Measurements from ENCODE around the gene NAALADL2.

NAALADL2 gene

DNA sequence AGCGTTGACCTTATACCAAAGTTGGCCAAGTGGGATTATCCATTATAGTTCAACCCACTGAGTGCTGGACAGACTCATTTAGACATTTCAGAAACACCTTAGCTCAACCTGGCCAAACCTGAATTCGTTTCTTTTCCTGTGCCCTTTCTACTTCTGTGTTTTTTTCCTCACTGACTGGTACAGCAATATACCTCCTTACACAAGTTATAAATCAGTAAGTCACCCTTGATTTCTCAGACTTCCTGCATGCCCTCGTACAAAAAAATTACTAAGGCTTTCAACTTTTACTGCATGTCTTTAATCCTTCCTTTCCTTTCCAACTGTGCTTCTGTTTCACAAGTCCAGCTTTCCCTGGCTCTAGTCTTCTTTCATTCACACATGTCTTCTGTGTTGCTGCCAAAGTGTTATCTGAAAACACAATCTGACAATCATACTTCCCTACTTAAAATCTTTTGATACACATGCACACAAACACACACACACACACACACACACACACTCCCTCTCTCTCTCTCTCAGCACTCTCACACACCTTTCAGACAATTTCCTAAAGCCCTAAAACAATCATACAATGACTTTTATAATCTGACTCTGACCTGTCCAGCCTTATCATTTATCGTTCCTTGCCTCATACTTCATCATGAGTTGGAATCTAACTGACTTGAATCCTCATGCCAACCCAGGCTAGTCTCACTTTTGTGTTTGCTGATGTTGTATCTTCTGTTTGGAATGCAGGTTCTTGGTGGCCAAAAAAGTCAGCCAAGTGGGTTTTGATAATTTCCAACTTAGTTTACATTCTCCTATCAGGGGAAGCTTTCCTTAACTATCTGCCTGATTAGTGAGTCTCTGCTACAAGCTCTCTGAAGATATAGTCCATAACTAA, 436.4 kb downstream of the NAALADL2 start:
- no peak for DNase-seq (ENCODE audit: low read depth in 2 of 3, low spot score in 2 of 3)

DNA sequence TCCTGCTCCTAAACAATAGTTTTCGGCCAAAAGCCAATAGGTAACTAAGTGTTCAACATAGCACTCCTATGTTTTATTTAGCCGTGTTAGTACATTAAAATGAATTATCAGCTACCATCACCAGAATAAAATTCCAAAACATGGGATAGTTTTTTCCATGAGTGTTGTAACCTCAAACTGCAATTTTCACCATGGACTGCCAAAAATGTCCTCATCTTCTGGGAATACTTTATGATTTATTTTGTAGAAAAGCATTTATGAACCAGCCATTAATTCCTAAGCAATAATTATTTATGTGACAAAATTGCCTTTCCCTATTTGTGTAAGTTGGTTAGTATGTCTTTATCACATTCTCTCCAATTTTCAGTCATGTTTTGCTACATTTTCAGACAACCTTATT, 438.1 kb downstream of the NAALADL2 start:
- no peak for DNase-seq (ENCODE audit: low read depth in 2 of 3, low spot score in 2 of 3)

DNA sequence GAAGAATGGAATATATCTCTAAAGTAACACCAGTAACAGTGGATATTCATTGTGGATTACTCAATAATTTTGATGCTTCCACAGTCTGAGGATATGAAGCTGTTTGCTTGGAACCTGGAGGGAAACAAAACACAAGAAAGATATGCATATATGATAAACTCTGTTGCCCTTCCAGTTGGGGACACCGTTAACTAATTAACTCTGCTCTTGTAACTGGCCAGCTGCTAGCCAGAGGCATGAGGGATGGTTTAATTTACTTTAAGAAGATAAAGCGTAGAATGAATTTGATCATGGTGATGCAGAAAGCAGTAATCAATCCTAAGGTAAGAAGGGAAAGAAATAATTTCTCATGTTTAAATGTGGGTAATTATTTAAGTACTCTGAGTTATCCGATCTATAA, 442.6 kb downstream of the NAALADL2 start:
- DNase-seq (ENCODE audit: low read depth in 2 of 3, low spot score in 2 of 3) = no peak

DNA sequence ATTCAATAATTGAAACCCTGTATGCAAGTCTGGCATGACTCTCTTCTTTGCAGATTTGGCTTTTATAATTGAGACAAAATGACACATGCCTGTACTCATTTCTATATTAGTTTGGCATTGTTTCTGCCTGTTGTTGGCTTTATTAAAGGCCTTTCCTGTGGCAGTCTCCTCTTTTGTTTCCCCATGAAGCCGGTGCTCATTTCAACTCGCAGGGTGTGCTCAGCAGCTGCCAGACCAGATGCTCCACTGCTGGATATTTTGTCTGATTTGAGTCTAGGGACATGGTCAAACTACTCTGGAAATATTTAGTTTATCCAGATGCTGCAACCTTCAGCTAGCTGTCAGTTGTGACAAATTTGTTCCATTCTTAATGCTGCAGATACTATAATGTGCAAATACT, 445.3 kb downstream of the NAALADL2 start:
- DNase-seq (ENCODE audit: low read depth in 2 of 3, low spot score in 2 of 3) = no peak

DNA sequence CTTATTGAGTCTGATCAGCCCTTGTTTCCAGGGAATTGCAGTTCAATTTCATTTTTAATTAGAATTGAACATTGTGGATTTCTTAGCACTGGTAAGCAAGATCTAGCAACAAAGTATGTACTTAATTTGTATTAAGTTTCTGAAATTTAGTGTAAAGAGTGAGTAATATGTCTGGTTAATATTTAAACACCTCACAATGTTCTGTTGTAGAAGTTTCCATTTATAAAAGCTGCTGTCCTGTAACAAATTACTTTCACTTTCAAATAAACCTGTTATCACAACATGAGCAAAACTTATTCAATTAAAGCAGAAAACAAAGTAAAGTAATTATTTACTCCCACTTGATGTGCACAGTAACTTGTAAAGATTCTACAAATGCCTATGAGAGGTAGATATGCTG, 448.5 kb downstream of the NAALADL2 start:
- DNase-seq (ENCODE audit: low read depth in 2 of 3, low spot score in 2 of 3) = no peak

DNA sequence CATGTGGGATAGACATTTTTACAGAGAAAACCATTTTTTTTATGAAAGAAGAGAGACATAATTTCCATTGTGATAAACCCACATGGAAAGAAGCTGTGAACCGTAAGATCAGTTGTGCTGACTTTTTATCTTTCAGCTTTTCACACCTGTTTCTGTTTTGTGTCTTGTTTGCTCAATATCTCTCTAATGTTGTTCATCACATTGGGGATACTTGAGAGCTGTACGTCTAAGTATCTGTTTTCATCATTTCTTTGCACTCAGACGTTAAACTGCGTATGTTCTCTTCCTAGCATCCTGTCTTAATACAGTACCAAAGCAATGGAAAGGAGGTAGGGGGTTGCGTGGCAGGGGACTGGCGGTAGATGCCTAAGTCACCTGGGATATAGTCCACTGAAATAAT, 449.0 kb downstream of the NAALADL2 start:
- DNase-seq (ENCODE audit: low read depth in 2 of 3, low spot score in 2 of 3) = no peak

DNA sequence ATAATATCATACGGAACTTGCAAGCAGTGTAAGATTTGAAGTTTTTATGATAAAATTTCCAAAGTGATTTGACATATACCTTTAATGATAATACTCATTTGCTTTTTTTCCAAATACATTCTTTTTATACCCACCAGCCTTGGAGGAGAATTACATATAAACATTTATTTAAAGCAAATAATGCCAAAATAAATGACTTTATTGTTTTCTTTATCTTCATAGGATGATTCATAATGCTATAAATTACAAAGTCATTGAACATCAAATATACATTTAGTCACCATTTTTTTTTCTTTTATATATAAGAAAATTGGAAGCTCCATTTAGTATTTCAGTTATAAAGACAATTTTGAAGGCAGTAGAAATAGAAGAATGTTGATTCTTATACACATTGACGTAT, 450.9 kb downstream of the NAALADL2 start:
- no peak for DNase-seq (ENCODE audit: low read depth in 2 of 3, low spot score in 2 of 3)

DNA sequence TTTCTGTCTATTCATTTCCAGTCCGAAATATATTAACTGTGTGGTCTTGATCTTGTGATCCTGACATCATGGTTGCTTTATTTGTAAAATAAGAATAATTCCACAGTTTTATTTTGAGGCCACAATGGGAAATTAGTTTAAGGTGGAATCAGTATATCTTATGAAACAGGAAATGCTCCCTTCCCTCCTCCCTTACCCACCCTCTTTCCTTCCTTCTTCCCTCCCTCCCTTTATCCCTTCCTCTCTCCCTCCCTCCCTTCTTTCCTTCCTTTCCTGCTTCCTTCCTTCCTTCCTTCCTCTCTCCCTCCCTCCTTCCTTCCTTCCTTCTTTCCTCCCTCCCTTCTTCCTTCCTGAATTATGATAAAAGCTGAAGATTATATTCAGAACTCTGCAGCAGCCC, 452.3 kb downstream of the NAALADL2 start:
- no peak for DNase-seq (ENCODE audit: low read depth in 2 of 3, low spot score in 2 of 3)

DNA sequence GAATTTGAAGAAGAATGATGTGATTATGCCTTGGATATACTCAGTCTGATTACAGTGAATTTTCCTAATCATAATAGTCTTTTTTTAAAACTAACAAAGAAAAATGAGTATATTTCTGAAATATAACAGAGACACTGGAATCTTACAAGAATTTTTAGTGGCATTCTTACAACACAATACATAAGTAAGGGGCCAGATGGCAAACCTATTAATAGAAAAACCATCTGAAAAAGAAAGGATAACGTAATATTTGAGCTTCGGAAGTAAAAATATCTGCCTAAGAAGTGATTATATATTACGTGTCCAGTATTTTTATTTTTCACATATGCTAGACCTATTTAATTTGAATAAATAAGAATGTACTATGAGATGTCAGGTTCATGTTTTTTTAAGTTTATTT, 452.8 kb downstream of the NAALADL2 start:
- no peak for DNase-seq (ENCODE audit: low read depth in 2 of 3, low spot score in 2 of 3)

DNA sequence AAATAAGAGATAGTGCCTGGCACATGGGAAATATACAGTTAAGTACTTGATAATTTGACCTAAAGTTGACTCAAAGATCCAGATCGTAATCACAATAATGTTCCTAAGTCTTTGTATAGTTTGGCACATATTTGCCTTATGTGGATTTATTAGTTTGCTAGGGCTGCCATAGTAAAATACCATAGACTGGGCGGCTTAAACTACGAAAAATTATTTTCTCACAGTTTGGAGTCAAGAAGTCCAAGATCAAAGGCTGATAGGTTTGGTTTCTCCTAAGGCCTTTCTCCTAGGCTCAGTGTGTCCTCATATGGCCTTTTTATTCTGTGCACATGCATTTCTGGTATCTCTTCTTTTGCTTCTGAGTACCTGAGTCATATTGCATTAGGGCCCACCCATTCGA, 453.7 kb downstream of the NAALADL2 start:
- no peak for DNase-seq (ENCODE audit: low read depth in 2 of 3, low spot score in 2 of 3)

DNA sequence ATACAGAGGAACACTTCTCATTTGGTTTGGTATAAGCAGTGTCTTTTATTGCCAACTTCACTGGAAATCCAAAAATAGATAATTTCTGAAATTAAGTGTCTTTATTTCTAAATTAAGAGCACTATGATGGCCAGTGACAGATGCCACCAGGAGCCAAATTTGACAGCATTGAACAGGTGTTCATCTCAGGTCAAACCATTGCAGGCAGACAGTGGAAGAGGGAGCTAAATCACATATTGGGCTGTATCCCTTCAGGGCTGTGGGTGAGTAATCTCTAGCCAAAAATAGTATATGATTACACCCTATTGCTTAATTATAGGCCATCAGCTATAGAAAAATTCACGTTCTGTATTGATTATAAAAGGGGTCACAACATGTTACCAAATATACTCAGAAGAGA, 457.7 kb downstream of the NAALADL2 start:
- no peak for DNase-seq (ENCODE audit: low read depth in 2 of 3, low spot score in 2 of 3)

DNA sequence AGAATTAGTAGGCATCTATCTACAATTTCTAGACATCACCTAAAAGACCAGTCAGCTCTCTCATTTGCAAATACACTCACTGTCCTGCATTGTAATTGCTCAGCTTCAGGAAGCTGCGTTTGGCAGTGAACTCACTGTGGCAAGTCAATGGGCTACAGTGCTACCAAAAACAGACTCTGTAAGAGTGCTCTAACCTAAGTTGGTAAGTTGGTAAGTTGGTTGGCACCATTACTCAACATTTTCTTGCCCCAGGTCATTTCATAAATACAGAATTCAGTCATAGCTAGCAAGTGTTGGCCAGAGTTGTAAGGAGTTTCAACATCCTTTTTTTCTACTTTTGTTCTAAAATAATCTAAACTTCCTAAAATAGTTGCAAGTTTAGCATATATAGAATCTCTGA, 466.3 kb downstream of the NAALADL2 start:
- no peak for DNase-seq (ENCODE audit: low read depth in 2 of 3, low spot score in 2 of 3)

DNA sequence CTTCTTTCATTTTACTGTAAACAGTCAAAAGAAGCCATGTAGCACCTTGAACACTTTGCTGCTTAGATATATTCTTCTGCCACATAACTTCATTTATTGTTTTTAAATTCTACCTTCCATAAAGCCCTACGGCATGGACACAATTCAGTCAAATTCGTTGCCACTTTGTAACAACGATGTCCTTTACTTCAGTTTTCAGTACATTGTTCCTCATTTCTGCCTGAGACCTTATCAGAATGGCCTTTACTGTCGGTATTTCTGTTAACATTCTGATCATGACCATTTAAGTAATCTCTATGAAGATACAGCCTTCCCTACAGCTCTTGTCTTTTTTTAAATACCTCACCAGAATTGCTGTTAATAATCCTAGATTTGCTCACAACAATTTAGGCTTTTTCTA, 466.9 kb downstream of the NAALADL2 start:
- no peak for DNase-seq (ENCODE audit: low read depth in 2 of 3, low spot score in 2 of 3)

DNA sequence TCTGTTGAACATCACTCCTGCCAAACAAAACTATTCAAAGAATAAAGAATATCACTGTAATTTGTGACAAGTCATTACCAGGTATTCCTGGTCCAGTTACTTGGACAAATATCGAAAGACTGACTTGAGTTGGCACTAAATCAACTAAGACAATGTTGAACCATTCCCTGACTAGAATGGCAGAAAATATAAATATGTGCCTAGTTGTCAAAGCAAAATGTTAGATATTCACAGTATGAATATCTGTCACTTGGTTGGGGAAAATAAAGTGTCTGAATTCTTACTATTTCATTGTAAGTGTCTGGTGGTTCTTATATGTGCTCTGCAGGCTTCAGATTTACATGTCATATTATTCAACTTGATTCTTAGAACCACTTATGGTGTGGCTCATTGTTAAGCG, 470.2 kb downstream of the NAALADL2 start:
- DNase-seq (ENCODE audit: low read depth in 2 of 3, low spot score in 2 of 3) = no peak

DNA sequence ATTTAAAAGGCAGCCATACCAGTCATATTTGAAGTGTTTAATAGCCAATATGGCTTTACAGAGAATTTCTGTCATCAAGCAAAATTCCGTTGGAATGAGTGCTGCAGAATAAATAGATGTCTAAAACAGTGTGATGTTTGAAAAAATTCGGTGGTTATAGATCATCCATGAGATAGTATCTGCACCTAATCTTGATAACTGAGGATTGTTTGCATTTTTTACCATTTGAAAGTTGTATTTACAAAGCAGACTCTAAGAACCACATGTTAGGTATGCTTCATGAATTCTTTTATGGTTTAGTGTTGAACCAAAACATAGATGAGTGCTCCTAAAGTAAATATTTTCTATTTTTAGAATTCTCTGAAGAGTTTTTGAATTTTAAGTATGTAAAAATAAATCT, 476.1 kb downstream of the NAALADL2 start:
- DNase-seq (ENCODE audit: low read depth in 2 of 3, low spot score in 2 of 3) = no peak

DNA sequence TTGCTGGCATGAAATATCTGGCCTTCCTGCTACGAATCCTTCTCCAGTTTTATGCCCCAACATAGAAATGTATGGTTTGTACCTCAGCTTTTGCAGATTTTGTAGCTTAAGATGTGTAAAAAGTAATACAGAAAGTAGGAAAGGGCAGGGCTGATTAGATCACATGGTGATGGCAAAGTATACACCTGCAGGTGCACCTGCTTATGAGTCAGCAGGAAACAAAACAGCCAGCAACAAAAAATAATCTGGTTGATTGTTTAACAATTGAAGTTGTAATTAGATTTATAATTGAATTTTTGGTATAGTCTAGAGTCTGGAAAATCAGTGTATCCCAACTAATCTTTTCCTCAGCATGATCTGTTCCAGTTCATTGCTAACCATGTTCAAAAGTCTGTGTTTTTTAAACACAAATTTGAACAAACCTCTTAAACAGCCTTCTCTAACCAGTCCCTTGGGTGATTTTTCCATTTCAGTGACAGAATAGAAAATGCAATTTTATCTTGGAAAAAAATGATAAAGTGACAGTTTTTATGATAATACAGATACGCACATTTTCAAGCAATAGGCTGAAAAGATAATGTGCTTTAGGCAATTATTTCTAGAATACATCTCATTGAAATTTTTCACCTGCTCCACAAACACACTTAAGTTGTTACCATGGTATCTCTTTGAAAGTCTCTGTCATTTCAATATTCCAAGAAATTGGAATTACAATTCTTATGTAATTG, 477.4 kb downstream of the NAALADL2 start:
- no peak for DNase-seq (ENCODE audit: low read depth in 2 of 3, low spot score in 2 of 3)

DNA sequence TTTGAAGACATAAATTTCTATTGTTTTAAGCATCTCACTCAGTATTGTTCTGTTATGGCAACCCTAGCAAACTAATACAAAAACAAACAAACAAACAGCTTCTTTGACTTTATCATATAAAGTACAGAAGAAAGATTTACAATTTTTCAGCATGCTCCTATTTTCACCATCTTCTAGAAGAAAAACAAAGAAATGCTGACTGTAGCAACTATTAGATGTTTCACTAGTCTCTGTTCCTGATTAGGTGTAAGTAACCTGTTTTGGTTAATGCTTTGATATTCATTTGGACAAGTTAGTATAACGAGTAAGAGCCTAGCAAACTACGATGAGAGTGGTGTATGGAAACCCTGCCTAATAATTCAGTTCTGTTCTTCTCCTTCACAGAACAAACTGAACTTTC, 478.5 kb downstream of the NAALADL2 start:
- no peak for DNase-seq (ENCODE audit: low read depth in 2 of 3, low spot score in 2 of 3)

DNA sequence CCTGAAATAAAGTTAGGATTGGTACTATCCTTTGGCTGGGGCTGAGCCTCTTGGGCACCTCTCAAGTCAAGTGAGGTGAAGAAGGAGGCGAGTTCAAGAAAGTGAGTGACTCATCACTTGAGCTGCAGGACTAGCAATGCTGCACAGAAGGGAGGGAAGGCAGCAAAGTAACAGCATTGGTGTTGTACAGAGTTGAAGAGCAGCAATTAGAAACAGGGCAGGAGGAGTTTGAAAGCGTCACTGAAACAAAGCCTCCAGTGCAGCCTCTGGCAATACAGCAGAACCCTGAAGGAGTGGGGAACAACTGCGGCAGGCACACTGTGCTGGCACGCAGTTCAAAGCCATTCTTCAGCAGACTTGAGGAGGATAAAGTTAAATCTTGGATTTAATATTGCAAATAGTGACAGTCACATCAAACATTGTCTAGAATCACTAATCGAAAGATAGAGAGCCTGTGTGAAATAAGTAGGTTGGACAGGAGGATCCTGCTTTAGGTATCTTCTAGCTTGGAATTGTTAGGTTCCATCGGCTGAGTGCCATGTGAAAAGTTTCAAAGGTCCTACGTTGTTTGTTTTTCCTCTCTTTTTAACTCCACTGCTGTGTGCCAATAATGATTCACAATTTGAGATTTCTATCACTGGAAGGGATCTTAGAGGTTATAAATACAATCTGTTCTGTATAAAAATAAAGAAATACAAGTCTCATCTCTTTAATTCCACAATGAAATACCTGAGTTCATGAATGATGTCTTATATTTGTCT, 479.8 kb downstream of the NAALADL2 start:
- no peak for DNase-seq (ENCODE audit: low read depth in 2 of 3, low spot score in 2 of 3)

DNA sequence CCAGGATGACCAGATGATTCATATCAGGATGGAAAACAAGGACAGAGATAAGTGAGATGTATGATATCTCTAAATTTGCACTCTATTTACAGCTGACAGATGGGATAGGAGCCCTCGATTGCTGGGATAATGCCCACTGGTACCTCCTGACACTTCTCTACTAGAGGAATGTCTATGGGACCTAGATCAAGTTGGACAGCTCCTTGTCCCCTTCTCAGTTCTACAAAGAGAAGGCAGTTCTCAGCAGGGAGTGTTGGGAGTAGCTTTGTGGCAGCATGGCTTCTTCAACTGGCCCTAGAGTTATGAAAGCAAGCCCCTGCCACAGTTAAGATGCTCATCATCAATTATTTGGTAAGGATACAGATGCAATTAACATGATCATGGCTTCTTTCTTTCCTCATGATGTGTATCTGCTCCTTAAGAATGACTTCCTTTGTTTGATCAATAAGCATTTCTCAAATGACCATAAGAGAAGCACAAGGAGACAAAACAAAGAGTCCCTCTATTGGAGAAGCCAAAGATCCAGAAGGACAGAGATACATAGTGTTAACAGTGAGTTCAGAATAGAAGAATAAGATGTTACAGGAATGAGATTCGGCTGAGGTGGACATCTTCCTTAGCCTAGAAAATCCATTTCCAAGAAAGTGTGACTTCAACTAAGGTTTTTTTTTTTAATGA, 481.3 kb downstream of the NAALADL2 start:
- no peak for DNase-seq (ENCODE audit: low read depth in 2 of 3, low spot score in 2 of 3)

DNA sequence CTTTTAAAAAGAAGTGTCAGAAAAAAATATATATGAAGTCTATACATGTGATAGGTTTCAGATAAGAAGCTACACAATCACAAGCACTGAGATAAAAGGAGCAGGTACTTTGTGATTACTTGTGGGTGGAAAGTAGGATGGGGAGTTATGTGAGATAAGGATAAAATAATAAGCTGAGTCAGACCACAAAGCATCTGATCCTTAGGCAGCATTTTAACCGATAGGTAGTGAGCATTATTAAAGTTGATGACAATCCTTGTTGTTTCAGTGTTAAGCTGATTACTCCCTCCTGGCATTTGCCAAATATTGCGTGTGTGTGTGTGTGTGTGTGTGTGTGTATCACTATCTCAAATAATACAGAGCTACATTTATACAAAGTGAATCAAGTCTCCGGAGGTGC, 483.1 kb downstream of the NAALADL2 start:
- DNase-seq (ENCODE audit: low read depth in 2 of 3, low spot score in 2 of 3) = no peak

DNA sequence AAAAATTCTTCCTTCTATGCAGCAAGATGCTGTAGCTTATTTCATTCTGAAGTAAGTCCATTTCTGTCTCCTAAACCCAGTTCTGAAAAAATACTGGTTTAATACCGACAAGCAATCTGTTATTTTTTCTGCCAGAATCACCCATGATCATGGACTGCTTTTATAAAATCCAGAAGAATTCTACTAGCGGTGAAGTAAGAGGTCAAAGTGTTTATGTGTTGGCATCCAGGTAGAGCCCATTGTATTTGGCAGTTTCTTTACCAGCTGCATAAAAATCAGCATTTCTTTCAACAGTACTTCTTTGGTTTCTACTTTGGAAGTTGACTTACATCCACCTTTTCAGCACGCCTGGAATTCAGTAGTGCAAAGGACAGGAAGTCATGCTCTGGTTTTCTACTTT, 484.8 kb downstream of the NAALADL2 start:
- no peak for DNase-seq (ENCODE audit: low read depth in 2 of 3, low spot score in 2 of 3)
